ENCODE results near the gene ATP5MK. TPM values are rescaled to one million over a fixed set of nuclear protein-coding genes. Genes with fewer than 3 reads are reported as not detected.
"Not testable (repeated sequence)": the region's sequence is repeated elsewhere in the genome, so short reads cannot be mapped to it uniquely, and the experiment has no call there.

ATP5MK gene, protein sequence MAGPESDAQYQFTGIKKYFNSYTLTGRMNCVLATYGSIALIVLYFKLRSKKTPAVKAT
- 277 and 373 TPM in 2 replicates for total RNA-seq

DNA sequence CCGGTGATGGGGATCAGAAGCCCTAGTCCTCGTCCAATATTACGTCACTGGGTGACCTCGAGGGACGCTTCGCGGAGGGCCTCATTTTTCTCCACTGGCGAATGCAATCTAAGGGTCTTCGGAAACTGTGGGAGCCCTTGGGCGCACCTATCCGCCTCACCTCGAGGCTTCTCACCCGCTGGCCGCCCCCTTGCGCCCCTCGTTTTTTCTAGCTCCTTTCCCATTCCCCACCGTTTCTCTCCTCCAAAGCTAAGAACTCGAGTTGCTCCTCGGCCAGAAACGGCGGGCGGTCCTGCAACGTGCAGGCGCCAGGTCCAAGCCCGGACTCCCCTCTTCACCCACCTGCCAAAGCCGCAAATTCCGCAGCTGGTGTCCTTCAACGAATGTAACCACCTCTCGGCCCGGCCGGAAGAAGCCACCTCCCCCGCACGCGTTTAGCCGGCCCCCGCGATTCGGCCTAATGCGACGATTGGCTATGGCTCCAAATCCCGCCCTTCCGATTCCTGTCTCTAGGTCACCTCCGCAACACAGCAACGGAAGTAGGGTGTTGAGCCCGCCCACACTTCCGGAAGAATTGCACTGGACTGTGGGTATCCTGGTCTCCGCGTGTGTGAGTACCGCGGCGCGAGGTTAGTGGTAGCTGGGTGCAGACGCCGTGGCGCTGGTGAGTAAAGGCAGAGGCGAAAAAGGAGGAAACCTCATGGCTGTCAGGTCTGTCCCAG is at the start of gene ATP5MK, which contains the start of gene PDCD11:
ATP5MK (minus strand) TSS at position 409 of the 722 bp plus-strand sequence. CDS start 4,018 bp downstream, outside the sequence.
PDCD11 (plus strand) TSS at position 560 of the 722 bp plus-strand sequence. CDS start 1,801 bp downstream, outside the sequence.
- DNase-seq (ENCODE audit: extremely low read depth, low read depth, low spot score), result peak; percentile 93

DNA sequence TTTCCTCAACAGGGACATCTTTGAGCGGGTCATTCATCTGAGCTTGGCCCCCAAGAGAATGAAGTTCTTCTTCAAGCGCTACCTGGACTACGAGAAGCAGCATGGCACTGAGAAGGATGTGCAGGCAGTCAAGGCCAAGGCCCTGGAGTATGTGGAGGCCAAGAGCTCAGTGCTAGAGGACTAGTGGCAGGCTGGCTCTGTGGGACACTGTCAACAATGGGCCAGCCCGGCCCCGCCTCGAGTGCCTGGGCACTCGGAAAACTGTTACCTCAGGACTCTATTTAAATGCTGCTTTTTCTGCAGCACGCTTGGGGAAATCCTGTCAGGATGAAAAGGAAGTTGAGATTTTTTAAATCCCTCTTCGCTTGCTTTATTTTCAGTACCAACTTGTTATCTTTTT is 49.1 kb upstream of the ATP5MK start:
- no peak for DNase-seq (ENCODE audit: extremely low read depth, low read depth, low spot score)

DNA sequence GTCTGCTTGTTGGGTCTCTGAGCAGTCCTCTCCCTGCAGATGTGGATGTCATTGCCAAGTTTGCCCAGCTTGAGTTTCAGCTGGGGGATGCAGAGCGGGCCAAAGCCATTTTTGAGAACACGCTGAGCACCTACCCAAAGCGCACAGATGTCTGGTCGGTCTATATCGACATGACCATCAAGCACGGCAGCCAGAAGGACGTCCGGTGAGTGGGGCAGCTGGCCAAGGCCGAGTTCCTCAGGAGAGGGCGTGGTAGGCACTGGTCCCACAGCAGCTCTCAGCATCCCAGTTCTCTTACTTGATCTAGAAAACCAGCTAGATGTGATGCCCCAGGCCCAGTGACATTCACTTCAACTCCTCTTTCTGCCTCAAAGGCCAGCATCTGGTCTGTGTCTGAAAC is 48.2 kb upstream of the ATP5MK start:
- DNase-seq (ENCODE audit: extremely low read depth, low read depth, low spot score), result no peak

DNA sequence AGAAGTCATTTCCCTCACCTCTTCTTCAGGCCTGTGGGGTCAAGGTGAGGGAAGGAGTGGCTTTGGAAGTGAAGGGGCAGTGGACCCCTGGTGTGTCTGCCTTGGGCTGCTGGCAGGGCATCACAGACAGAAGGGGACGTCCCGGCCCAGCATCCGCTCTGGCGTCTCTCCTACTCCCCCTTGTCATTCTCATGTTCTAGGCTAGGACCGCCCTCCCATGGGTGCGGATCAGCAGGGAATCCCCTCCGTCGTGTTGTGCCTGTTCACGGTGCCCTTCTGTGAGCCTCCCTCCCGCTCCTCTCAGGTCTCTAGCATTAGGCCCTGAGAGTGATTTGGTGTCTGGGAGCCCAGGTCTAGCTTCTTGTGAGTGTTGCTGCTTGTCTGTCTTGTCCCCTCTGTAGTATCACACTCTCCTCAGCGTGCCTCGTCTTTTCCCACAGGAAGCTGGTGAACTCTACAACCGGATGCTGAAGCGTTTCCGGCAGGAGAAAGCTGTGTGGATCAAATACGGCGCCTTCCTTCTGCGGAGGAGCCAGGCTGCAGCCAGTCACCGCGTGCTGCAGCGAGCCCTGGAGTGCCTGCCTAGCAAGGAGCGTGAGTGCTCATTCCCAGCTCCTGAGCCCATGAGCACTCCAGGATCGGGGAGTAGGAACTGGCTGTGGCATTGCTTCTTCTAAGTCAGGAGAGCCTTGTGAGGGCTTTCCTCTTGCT is 47.4 kb upstream of the ATP5MK start:
- DNase-seq (ENCODE audit: extremely low read depth, low read depth, low spot score), result no peak

DNA sequence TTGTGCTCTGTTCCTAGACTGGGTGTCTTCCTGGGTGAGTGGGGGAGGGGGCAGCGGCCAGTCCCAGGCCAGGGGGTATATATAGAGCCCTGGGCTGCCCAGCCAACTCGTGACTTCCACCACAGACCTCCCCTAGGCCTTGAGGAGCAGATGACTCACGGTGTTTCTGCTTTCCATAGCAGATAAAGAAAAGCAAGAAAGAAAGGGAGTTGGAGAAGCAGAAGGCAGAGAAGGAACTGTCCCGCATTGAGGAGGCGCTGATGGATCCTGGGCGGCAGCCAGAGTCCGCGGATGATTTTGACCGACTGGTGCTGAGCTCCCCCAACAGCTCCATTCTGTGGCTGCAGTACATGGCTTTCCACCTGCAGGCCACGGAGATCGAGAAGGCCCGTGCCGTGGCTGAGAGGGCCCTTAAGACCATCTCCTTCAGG is 45.8 kb upstream of the ATP5MK start:
- no peak for DNase-seq (ENCODE audit: extremely low read depth, low read depth, low spot score)

DNA sequence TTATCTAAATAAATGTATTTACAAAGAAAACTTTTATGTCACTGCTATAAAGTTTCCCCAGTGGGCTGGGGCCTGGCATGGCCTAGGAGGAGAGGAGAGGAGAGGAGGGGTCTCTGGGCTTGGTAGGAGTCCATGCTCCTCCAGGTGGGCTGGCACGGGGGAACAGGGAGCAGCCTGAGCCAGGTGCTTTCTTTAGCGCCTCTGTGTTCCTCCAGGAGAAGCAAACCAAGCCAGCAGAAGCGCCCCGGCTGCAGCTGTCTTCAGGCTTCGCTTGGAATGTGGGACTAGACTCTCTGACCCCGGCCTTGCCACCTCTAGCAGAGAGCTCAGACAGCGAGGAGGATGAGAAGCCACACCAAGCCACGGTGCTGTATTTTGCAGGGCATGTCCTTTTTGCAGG is 45.3 kb upstream of the ATP5MK start:
- no peak for DNase-seq (ENCODE audit: extremely low read depth, low read depth, low spot score)

DNA sequence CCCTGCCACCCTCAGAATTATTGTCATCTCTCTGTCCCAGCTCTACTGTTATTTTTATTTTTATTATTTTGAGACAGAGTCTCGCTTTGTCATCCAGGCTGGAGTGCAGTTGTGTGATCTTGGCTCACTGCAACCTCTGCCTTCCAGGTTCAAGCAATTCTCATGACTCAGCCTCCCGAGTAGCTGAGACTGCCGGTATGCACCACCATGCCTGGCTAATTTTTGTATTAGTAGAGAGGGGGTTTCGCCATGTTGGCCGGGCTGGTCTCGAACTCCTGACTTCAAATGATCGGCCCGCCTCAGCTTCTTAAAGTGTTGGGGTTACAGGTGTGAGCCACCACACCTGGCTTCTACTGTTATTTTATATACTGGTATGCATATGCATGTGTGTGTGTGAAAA is 44.9 kb upstream of the ATP5MK start:
- DNase-seq (ENCODE audit: extremely low read depth, low read depth, low spot score), result no peak

DNA sequence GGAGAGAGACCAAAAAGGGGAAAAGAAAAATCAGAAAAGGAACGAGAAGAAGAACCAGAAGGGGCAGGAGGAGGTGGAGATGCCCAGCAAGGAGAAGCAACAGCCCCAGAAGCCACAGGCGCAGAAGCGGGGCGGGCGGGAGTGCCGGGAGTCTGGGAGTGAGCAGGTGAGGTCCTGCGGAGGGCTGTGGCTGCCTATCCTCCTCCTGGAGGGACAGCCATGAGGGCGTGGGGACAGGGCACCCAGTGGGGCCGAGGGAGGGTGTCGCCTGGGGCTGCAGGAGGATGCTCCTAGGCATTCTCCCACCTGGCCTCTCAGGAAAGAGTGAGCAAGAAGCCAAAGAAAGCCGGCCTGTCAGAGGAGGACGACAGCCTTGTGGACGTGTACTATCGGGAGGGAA is 44.1 kb upstream of the ATP5MK start:
- no peak for DNase-seq (ENCODE audit: extremely low read depth, low read depth, low spot score)

DNA sequence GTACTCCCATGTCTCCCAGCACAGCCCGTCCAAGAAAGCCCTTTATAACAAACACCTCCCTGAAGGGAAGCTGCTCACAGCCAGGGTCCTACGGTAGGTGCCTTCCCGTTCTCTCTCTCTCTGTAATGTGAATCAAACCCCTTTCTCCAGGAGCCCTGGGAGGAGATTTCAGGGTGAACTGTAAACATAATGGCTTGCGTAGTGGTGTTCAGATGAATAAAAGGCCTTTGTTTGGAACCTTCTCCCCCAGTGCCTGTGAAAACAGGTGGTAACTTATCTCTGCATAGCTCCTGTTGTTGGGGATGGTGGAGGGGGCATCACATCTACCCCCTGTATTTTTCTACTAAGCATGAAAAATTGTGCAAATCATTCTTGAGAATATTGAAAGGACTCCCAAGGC is 43.5 kb upstream of the ATP5MK start:
- no peak for DNase-seq (ENCODE audit: extremely low read depth, low read depth, low spot score)

DNA sequence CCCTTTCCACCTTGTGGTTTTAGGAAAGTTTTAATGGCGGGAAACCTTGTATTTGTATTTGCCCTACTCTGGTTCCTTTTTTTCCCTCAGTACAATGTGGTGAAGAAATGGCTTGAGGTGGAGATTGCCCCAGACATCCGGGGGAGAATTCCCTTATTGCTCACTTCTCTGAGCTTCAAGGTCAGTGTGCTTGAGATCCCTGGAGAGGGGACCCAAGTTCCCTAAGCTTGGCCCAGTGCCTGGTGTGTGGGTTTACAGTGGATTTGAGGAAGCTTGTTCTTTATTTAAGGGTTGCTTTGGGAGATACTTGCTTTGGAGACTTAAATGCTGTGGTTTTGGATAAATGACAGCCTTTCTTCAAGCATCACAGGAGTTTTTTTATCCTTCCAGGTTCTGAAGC is 37.6 kb upstream of the ATP5MK start:
- DNase-seq (ENCODE audit: extremely low read depth, low read depth, low spot score), result no peak

DNA sequence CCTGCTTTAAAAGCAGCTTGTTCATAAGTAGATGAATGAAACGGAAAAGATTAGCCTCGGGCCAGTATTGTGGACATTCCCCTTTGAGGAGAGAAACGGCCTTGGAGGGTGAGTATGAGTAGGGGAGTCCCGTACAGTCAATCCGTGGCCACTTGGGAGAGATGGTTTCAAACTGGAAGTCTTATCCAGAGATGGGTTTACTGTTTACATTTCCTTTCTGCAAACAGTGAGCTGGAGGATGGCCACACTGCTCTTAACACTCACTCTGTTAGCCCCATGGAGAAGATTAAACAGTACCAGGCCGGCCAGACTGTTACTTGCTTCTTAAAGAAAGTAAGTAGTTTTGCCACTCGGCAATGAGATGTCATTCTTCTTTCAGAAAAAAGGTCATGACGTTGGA is 35.6 kb upstream of the ATP5MK start:
- DNase-seq (ENCODE audit: extremely low read depth, low read depth, low spot score), result no peak

DNA sequence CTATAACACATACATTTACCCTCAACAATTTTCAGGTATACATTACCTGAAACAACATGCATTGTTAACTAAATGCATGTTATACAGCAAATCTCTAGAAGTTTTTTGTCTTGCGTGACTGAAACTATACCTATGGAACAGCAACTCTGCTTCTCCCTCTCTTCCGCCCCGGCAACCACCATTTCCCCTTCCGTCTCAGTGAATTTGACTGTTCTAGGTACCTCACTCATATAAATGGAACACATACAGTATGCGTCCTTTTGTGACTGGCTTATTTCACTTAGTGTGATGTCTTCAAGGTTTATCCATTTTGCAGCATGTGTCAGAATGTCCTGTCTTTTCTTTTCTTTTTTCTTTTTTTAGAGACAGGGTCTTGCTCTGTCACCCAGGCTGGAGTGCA is 33.4 kb upstream of the ATP5MK start:
- DNase-seq (ENCODE audit: extremely low read depth, low read depth, low spot score), result no peak

DNA sequence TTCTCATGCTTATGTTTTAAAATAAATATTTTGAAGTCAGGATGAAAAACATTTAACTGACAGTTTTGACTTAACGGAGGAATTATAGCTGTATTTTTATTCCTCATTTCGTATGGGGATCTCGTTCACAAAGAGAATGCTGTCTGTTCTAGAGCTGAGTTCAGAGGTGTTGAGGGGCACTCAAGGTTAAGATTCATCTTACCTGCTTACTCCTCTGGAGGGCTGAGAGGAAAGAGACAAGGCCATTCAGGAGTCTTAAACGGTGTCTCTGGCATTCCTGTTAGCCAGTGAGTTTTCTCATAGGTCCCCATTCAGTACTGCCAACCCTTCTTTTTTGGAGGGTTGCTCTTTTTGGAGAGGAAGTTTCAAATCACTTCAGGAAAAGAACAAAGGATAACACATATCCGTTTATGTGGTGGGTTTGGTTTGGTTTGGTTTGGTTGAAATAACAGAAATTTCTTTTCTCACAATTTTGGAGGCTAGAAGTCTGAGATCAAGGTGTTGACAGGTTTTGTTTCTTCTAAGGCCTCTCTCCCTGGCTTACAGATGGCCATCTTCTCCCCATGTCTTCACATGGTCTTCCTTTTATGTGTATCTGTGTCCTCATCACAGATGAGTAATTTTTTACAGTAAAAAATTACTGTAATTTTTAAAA is 32.8 kb upstream of the ATP5MK start:
- no peak for DNase-seq (ENCODE audit: extremely low read depth, low read depth, low spot score)

DNA sequence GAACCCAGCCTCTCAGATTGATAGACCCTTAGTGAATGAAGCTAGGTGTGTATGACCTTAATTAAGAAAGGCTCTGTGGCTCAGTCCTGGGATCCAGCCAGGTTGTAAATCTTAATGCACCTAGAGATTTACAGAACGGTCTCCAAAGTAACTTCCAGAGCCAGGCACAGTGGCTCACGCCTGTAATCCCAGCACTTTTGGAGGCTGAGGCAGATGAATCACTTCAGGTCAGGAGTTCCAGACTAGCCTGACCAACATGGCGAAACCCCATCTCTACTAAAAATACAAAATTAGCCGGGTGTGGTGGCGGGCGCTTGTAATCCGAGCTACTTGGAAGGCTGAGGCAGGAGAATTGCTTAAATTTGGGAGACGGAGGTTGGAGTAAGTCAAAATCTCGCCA is 31.6 kb upstream of the ATP5MK start:
- DNase-seq (ENCODE audit: extremely low read depth, low read depth, low spot score), result no peak

DNA sequence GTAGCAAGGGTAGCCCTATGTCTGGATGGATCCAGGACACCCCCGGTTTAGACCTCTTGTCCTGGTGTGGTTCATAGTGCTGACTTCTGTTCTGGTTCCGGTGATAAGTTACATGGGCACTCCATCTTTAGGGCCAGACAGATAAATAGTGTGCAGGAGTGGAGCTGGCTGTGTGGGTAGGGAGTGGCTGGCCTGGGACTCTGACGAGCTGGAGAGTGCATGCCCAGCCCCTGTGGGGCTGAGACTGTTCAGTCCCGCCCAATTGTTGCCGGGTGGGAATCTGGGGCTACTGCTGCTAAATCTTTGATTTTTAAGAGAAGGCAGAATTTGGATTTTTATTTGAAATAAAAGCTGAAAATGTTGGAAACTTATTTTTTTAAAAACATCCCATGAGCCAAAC is 27.5 kb upstream of the ATP5MK start:
- no peak for DNase-seq (ENCODE audit: extremely low read depth, low read depth, low spot score)

DNA sequence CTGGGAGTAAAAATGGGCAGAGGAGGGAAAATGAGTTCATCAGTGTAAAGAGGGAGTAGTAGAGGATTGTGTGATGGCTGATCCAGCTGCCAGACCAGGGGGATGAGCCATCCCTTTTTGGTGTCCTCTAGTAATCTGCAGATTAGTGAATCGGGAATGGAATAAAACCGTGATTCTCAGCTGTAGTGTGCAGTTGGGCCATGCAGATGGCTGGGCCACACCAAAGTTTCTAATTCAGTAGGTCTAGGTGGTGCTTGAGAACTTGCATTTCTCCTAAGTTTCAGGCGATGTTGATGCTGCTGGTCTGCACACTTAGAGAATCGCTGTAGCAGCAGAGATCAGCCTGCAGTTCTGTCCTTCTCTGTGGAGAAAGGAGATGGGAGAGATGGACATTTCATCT is 22.8 kb upstream of the ATP5MK start:
- DNase-seq (ENCODE audit: extremely low read depth, low read depth, low spot score), result no peak

DNA sequence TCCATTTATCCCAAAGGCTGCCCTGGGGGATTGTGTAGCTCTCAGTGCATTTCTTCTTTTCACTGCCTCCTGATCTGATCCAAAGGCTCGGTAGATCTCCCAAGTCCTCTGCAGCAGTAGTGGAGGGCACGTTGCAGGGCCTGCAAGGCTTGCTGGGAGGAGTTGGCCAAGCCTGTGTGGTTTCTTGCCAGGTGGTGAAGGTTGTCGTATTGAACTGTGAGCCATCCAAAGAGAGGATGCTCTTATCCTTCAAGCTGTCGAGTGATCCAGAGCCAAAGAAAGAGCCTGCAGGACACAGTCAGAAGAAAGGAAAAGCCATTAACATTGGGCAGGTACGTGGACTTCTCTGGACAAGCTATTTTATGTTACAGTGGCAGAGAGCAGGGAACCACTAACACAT is 21.3 kb upstream of the ATP5MK start:
- DNase-seq (ENCODE audit: extremely low read depth, low read depth, low spot score), result no peak

DNA sequence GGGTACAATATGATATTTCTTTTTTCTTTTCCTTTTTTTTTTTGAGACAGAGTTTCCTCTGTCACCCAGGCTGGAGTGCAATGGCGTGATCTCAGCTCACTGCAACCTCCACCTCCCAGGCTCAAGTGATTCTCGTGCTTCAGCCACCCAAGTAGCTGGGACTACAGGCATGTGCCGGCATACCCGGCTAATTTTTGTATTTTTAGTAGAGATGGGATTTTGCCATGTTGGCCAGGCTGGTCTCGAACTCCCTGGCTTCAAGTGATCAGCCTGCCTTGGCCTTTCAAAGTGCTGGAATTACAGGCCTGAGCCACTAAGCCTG is 20.8 kb upstream of the ATP5MK start:
- not testable (repeated sequence) for DNase-seq (ENCODE audit: extremely low read depth, low read depth, low spot score)

DNA sequence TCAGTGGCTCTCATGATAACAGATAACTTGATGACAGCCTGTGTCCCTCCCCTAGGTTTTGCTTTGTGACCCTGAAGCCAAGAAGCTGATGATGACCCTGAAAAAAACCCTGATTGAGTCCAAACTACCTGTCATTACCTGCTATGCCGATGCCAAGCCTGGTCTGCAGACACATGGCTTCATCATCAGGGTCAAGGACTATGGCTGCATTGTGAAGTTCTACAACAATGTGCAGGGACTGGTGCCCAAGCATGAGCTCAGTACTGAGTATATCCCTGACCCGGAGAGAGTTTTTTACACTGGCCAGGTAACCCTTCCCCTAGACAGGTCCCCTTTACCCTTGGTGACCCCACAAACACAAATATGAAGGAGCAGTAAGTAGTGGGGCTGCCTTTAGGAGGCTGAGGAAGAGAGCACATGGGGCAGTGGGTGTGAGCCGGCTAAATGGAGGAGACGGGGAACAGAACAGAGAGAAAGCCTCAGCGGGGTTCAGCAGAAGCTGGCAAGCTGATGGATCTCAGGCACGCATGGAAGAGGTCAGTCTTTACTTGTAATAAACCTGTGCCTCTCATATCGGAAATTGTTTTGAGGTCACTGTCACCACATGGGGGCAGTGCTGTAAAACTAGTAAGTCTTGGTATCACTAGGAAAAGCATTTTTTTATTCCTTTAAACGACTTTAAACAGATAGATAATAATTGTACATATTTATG is 20.3 kb upstream of the ATP5MK start:
- peak; percentile 27 for DNase-seq (ENCODE audit: extremely low read depth, low read depth, low spot score)

DNA sequence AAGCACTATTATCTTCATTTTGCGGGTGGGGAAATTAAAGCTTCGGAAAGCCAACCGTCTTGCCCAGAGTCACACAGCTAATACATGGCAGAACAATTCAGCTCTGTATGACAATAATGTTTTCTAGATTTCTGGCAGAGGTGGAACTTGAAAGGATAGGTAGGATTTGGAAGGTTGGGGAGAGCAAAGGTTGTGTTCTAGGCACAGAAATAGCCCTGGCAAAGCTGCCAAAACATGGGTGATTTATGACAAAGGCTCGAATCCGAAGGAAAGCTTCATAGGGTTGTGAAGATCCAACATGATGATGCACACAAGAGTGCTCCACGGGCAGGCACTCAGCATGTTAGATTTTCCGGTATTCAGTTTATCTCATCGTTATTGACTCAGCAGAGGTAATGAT is 19.3 kb upstream of the ATP5MK start:
- DNase-seq (ENCODE audit: extremely low read depth, low read depth, low spot score), result no peak

DNA sequence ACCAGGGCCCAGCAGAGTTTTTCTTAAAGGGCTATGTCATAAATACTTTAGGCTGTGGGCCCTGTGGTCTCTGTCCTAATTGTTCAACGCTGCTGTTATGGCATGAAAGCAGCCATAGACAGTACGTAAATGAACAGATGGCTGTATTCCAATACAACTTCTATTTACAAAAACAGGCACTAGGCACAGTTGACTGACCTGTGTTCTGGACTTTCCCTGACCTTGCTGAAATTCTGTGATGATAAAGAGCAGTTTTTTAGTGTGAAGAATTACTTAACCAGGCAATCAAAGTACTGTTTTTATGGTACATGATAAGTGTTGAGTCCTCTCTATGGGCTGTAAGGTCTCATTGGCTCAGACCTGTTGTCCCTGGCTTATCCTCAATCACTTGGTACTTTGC is 17.3 kb upstream of the ATP5MK start:
- no peak for DNase-seq (ENCODE audit: extremely low read depth, low read depth, low spot score)

Data from glomerular endothelial cell (primary cell).